HL-60 (cell line): ENCODE measurements around the gene NKAIN4.

Experiments
- CTCF ChIP-seq: IDR thresholded peaks from one replicate; pipeline ENCODE4 v1.5.1; 2011; ENCODE audit warnings: low read length, control low read depth, inconsistent platforms; ENCODE audit not compliant: insufficient read depth
- POLR2AphosphoS5 ChIP-seq: IDR thresholded peaks from 2 replicates; pipeline ENCODE4 v1.6.1; 2012; ENCODE audit warnings: low read depth
- REST ChIP-seq: IDR thresholded peaks from 2 replicates; pipeline ENCODE4 v1.6.1; 2012; ENCODE audit warnings: low read depth; ENCODE audit not compliant: insufficient replicate concordance
- SPI1 ChIP-seq: IDR thresholded peaks from 2 replicates; pipeline ENCODE4 v1.6.1; 2012; ENCODE audit warnings: low read depth, mild to moderate bottlenecking, borderline replicate concordance

GRCh38 chr20:63264000-63264399 is 9.7 kb upstream of the NKAIN4 start:
- TF ChIP-seq CTCF (no peak), POLR2AphosphoS5 (no peak), SPI1 (no peak), REST (no peak)
